Colon (tissue), 2 donors: Measurements from ENCODE around the gene CCDC6.
"Not testable (repeated sequence)": the region's sequence is repeated elsewhere in the genome, so short reads cannot be mapped to it uniquely, and the experiment has no call there.

Source experiments
- FAIRE-seq: peaks from 2 replicates; lab custom pipeline; 2012; peaks lifted over from hg19 to GRCh38; lab: Jason Lieb, UNC
- donor health status: control.
- donor health status: control.

The CCDC6 gene

DNA sequence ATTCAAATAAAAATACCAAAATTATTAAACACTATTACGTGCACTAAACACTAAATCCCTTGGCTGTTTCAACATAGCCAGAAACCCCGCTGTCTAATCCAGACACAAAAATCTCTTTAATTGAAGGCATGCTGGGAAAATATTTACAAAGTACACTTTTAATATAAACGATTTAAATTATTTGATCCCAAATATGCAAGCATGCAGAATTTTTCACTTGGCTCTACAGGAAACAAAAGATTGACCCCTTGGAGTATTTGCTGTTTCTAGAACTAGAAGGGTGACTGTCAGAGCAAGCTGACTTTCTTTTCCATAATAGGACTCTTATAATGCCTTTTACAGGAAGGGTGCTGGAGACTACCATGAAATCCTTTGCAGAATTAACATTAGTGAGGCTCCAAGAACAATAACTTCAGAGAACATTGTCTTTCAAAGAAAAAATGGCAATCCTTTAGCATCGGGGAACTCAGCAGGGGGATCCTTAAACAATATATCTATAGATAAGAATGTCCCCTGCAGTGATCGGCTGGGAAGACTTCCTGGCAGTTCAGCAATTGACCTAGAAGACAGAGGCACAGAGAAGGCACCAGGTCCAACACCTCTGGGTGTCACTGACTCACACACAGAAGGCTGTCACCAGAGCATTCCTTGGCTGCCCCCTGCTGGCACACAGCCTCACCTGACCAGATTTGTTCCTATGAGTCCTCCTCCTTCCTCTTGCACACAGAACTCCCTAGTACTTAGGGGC lies 97.3 kb downstream of the CCDC6 start:
- no peak for FAIRE-seq

GRCh38 chr10:59807629-59808620 lies 98.4 kb downstream of the CCDC6 start:
- FAIRE-seq: no peak

GRCh38 chr10:59805014-59805413 lies 101.3 kb downstream of the CCDC6 start:
- FAIRE-seq: no peak

DNA sequence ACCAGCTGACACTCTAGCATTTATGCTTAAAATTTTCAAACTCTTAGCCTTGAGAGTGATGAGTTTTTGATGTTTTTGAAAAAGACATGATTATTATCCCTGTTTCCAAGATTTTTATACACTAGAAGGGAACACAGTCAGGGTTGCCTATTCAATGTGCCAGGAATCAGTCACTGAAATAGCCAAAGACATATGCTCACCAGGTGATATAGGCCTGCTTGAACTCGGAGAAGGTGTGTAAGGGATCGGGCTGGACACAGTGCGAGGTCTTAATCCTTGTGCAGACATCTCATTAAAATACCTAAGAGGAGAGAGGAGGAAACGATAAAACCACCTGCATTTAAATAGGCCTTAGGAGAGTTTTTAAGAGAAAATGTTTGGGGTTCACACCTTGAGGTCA lies 102.1 kb downstream of the CCDC6 start:
- FAIRE-seq: no peak

- FAIRE-seq: no peak
Observed at GRCh38 chr10:59803714-59804113, 102.6 kb downstream of the CCDC6 start.

- FAIRE-seq: no peak
Observed at GRCh38 chr10:59801171-59801570, 105.2 kb downstream of the CCDC6 start.

DNA sequence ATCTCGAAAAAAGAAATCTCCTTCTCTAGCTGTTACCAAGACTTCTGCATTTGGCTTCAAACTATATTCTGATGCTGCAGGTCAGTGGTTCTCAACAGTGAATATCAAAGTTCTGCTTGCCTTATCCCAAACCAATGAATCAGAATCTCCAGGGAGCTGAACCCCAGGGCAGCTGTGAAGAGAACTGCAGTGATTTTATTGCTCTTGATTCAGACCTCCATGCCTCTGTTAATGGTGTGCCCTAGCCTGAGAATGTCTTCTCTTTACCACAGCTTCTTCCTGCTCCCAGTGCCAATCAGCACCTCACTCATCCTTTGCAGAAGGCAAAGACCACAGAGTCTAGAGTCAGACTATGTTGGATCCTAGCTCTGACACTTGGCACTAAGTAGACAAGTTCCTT lies 106.9 kb downstream of the CCDC6 start:
- no peak for FAIRE-seq

DNA sequence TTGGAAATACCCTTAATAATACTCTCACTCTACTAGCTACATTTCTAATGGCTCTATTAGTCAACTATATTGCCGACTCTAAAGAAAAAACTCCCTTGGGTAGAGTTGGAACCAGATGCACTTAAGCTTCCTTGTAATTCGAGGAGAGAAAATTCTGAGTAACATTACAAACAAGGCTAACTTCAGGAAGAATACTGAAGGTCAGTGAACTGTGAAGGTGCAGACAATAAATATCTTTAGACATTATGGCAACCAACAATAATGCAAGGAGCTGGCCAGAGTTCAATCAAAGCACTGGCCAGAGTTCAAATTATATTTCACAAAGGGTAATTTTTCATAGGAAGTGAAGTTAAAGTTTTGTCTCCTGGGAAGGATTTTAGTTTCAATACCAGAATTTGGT lies 112.4 kb downstream of the CCDC6 start:
- no peak for FAIRE-seq

GRCh38 chr10:59792812-59793211 lies 113.5 kb downstream of the CCDC6 start:
- FAIRE-seq: no peak

- no peak for FAIRE-seq
Observed at GRCh38 chr10:59791601-59792000, 114.8 kb downstream of the CCDC6 start.

DNA sequence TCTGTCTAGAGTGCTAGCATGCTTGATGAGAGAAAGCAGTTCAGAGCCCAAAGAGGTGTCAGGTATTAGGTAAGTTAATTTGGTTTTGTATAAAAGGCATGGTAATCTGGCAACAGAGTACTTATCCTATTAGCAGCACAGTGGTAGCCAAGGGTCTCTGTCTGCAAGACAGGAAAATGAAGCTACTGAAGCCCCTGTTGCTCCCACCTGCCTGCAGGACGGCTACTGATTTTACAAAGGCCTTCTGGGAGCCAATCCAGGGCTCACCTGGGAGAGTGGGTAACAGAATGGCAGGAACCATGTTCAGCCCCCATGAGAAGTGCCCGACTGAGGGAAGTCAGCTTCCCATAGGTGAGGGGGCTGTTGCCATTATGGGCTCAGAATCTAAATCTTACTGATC lies 116.3 kb downstream of the CCDC6 start:
- FAIRE-seq: not testable (repeated sequence)

GRCh38 chr10:59788914-59789313 lies 117.4 kb downstream of the CCDC6 start:
- not testable (repeated sequence) for FAIRE-seq

DNA sequence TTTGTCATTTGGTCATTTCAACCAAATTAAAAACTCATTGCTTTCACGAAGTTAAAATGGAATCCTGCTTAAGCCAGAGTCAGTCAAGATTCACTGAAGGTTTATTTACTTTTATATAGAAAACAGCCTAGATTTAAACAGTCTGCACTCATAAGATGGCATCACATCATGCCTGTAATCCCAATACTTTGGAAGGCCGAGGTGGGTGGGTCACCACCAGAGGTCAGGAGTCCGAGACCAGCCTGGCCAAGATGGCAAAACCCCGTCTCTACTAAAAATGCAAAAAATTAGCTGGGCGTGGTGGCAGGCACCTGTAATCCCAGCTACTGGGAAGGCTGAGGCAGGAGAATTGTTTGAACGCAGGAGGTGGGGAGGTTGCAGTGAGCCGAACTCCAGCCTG lies 119.3 kb downstream of the CCDC6 start:
- FAIRE-seq: not testable (repeated sequence)

DNA sequence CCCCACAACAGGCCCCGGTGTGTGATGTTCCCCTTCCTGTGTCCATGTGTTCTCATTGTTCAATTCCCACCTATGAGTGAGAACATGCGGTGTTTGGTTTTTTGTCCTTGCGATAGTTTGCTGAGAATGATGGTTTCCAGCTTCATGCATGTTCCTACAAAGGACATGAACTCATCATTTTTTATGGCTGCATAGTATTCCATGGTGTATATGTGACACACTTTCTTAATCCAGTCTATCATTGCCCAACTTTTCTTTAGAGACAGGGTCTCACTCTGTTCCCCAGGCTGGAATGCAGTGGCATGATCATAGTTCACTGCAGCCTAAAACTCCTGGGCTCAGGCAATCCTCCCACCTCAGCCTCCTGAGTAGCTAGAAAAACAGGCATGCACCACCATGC lies 120.9 kb downstream of the CCDC6 start:
- FAIRE-seq: not testable (repeated sequence)

DNA sequence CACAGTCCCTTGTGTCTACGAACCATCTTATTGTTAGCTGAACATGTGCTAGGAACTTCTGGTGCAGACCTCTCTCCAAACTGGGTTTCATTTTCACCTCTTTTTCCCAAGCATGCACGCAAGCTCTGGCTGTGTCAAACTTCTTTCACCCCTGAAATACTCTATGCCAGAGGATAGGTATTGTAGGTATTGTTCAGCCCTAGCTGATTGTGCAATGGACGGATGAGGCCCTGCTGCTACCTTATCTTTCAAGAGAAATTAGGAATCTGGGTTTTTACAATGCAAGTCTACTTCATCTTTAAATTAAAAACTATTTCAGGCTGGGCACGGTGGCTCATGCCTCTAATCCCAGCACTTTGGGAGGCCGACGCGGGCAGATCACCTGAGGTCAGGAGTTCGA lies 124.8 kb downstream of the CCDC6 start:
- FAIRE-seq: no peak

GRCh38 chr10:59779756-59780533 lies 126.4 kb downstream of the CCDC6 start:
- no peak for FAIRE-seq

DNA sequence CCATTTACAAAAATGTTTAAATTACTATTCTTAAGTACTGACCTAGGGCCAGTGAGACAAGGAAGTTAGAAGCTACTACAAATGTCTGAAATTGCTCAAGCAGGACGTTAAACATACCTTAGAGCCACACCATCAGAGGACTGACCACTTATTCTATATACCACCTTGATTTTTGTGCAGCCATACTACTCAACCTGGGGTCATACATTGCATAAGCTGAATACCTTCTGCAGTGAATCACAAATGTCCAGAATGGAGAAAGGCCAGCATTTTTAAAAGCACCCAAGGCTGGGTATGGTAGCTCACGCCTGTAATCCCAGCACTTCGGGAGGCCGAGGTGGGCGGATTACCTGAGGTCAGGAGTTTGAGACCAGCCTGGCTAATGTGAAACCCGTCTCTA lies 131.9 kb downstream of the CCDC6 start:
- no peak for FAIRE-seq

GRCh38 chr10:59773088-59773487 lies 133.3 kb downstream of the CCDC6 start:
- no peak for FAIRE-seq

- FAIRE-seq: no peak
Observed at GRCh38 chr10:59771162-59771807, 135.1 kb downstream of the CCDC6 start.

GRCh38 chr10:59770689-59771088 lies 135.7 kb downstream of the CCDC6 start:
- FAIRE-seq: no peak

DNA sequence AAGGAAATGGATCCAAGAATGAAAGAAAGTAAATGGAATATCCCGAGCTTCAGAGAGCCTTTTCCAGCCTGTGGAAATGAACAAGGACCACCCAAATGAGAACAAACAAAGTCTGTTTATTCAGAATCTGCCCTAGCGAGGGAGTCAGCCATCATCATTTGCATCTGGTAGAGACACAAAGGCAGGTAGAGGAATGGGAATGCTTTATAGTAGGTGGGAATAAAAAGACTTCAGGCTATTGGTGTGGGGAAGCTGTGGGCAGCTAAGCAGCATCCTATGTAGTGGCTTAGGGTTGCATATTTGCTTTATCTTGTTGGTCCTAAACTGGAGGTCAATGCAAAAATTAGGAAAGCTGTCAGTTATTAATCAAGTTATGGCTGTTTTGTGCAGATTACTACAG lies 143.9 kb downstream of the CCDC6 start:
- no peak for FAIRE-seq

DNA sequence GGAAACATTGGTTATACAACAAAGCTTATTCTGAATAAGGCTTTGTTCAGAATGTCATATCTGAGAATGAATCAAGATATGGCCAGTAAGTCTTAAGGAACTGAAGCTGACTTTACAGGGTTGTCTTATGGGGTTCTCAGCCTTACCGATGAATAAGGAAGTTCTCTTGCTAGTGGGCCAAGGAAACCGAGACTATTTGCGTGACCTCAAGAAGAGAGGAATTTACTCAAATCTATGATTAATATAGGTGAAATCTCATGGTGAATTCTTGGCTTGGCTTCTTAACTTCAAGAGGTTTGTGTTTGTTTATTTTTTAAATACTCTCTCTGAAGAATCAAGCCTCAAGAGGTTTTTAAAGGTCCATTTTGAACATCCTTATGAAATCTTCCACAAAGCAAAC lies 148.4 kb downstream of the CCDC6 start:
- FAIRE-seq: no peak
